ENCODE data around the gene PTPRS. TPM values are rescaled to one million over a fixed set of nuclear protein-coding genes. Genes with fewer than 3 reads are reported as not detected.

PTPRS gene
- total and polyA plus RNA-seq, 2 of the 13 experiments (the other 11 are each of a cell fraction or from before 2014, with no cell fraction given): 32.7 to 43.9 TPM

DNA sequence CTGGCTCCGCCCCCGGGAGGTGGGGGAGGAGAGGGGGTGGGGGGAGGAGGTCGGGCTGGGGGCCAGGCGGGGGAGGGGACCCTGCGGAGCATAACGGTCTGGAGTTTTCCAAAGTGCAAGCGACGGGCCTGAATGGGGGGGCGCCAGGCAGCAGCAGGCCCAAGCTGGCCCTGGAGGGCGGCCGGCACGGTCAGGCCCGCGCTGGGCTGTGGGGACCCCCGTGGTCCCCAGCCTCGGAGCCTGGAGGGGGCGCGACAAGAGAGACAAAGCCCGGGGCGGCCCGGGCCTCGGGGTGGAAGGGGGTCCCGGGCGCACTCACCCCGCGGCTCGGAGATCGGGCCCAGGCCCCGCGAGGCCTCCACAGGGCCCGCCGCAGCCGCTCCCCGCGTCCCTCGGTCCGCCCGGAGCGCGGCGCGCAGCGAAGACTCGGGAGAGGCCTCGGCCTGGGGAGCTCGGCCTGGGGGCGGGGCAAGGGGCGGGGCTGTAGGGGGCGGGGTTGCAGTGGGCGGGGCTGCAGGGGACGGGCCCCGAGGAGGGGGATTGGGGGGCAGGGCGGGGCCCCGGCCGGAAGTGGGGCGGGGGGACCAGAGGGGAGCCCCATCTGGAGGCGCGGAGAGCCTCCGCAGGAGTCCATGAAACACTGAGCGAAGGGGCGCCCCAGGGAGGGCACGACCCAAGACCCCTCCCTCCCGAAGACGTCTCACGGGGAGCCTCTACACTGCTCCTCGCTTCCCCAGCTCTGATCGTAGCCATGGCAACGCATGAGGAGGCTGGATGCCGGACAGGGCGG is 47.6 kb downstream of the PTPRS start (continued):
- TF ChIP-seq, protein P1, sequence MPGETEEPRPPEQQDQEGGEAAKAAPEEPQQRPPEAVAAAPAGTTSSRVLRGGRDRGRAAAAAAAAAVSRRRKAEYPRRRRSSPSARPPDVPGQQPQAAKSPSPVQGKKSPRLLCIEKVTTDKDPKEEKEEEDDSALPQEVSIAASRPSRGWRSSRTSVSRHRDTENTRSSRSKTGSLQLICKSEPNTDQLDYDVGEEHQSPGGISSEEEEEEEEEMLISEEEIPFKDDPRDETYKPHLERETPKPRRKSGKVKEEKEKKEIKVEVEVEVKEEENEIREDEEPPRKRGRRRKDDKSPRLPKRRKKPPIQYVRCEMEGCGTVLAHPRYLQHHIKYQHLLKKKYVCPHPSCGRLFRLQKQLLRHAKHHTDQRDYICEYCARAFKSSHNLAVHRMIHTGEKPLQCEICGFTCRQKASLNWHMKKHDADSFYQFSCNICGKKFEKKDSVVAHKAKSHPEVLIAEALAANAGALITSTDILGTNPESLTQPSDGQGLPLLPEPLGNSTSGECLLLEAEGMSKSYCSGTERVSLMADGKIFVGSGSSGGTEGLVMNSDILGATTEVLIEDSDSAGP (CRISPR knock-in tag; IDR thresholded peaks at IDR 0.05; ENCODE audit: borderline replicate concordance): no peak
- TF ChIP-seq KIAA2018 (CRISPR knock-in tag; IDR thresholded peaks at IDR 0.05; ENCODE audit: borderline replicate concordance) (no peak), ZNF431 (CRISPR knock-in tag; IDR thresholded peaks at IDR 0.05; ENCODE audit: borderline replicate concordance, low read depth) (no peak), ZNF619 (CRISPR knock-in tag; IDR thresholded peaks at IDR 0.05) (no peak), ZNF724P (CRISPR knock-in tag; IDR thresholded peaks at IDR 0.05; ENCODE audit: borderline replicate concordance) (no peak), SKI (IDR thresholded peaks at IDR 0.05; ENCODE audit: partially characterized antibody) (no peak), PITX1 (CRISPR knock-in tag; IDR thresholded peaks at IDR 0.05) (no peak), PLRG1 (conservative IDR thresholded peaks at IDR 0.05) (no peak), ZNF660 (CRISPR knock-in tag; IDR thresholded peaks at IDR 0.05; ENCODE audit: borderline replicate concordance, low read depth) (no peak), FOSL2 (CRISPR knock-in tag; IDR thresholded peaks at IDR 0.05) (no peak), GMEB2 (CRISPR knock-in tag; IDR thresholded peaks at IDR 0.05; ENCODE audit: low read depth) (no peak), TFDP2 (CRISPR knock-in tag; IDR thresholded peaks at IDR 0.05) (no peak)
- TF ChIP-seq, protein P2, sequence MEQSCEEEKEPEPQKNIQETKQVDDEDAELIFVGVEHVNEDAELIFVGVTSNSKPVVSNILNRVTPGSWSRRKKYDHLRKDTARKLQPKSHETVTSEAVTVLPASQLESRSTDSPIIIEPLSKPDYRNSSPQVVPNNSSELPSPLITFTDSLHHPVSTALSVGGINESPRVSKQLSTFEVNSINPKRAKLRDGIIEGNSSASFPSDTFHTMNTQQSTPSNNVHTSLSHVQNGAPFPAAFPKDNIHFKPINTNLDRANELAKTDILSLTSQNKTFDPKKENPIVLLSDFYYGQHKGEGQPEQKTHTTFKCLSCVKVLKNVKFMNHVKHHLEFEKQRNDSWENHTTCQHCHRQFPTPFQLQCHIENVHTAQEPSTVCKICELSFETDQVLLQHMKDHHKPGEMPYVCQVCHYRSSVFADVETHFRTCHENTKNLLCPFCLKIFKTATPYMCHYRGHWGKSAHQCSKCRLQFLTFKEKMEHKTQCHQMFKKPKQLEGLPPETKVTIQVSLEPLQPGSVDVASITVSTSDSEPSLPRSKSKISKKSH (CRISPR knock-in tag; IDR thresholded peaks at IDR 0.05; ENCODE audit: borderline replicate concordance): no peak

Data from HepG2 (cell line).